OCI-LY3 (cell line): ENCODE measurements around the gene HCK.

Experiments
- H2AFZ ChIP-seq: fragments of 200-600, 300-600 bp; shearing (Covaris generic); 2 replicates; pipeline ENCODE4 v1.6.0; 2014; ENCODE audit warnings: antibody characterized with exemption, low read depth, low read length
- H3K27ac ChIP-seq: fragments of 200-600, 300-600 bp; sonication (generic); 2 replicates; pipeline ENCODE4 v1.5.1; 2014; ENCODE audit warnings: mild to moderate bottlenecking, low read length, moderate library complexity, mixed read lengths
- H3K27me3 ChIP-seq: fragments of 200-600, 300-600 bp; sonication (generic); 2 replicates; pipeline ENCODE4 v1.6.1; 2014; ENCODE audit warnings: low read depth, low read length, mixed read lengths
- H3K36me3 ChIP-seq: fragments of 200-600, 300-600 bp; sonication (generic); replicated peaks from 2 replicates; pipeline ENCODE3; 2014; ENCODE audit warnings: low read depth, low read length, mixed read lengths
- H3K4me1 ChIP-seq: fragments of 300-600, 200-600 bp; sonication (generic); 2 replicates; pipeline ENCODE4 v1.6.1; 2014; ENCODE audit warnings: low read length, mixed read lengths
- H3K4me2 ChIP-seq: fragments of 200-600, 300-600 bp; sonication (generic); 2 replicates; pipeline ENCODE4 v1.6.1; 2014; ENCODE audit warnings: low read length, mixed read lengths
- H3K4me3 ChIP-seq: fragments of 300-600, 200-600 bp; sonication (generic); 2 replicates; pipeline ENCODE4 v1.5.1; 2014; ENCODE audit warnings: antibody characterized with exemption, mild to moderate bottlenecking, low read length, moderate library complexity
- H3K79me2 ChIP-seq: fragments of 300-600, 200-600 bp; shearing (Covaris generic); 2 replicates; pipeline ENCODE4 v1.6.1; 2014; ENCODE audit warnings: mild to moderate bottlenecking, low read length, mixed read lengths
- H3K9ac ChIP-seq: fragments of 300-600, 200-600 bp; shearing (Covaris generic); 2 replicates; pipeline ENCODE4 v1.6.0; 2014; ENCODE audit warnings: mild to moderate bottlenecking, low read length, moderate library complexity
- H3K9me3 ChIP-seq: fragments of 200-600, 300-600 bp; shearing (Covaris generic); 2 replicates; pipeline ENCODE4 v1.6.1; 2014; ENCODE audit warnings: low read length, mixed read lengths; ENCODE audit not compliant: insufficient read depth
- H4K20me1 ChIP-seq: fragments of 200-600, 300-600 bp; sonication (generic); 2 replicates; pipeline ENCODE4 v1.6.1; 2016; ENCODE audit warnings: low read length, mixed read lengths; ENCODE audit not compliant: insufficient read depth
- CTCF ChIP-seq: fragments of 200-600, 300-600 bp; sonication (generic); IDR thresholded peaks from 2 replicates; pipeline ENCODE4 v1.5.1; 2014; ENCODE audit warnings: antibody characterized with exemption, low read length, low read depth
- EZH2phosphoT487 ChIP-seq: fragments of 200-600 bp; shearing (Covaris generic); IDR thresholded peaks from 2 replicates; pipeline ENCODE4 v1.6.1; 2018; ENCODE audit warnings: antibody characterized with exemption, mixed run types, low read depth

Gene HCK

GRCh38 chr20:32052090-32052777 is at the start of gene HCK:
HCK (plus strand) TSS chr20:32052242.
- Histone ChIP-seq H3K79me2 (peaks cover 57% of the 10 kb centered on the region), H3K4me2 (peak within 1 kb of the TSS; percentile 95), H4K20me1 (peaks cover 29% of the 10 kb centered on the region), H3K4me1 (peaks cover 49% of the 10 kb centered on the region), H3K4me3 (peak within 1 kb of the TSS; percentile 94), H3K36me3 (peaks cover 34% of the 10 kb centered on the region), H3K9ac (peak within 1 kb of the TSS; percentile 100), H3K27me3 (no peaks in the 10 kb centered on the region), H3K9me3 (no peaks in the 10 kb centered on the region), H2AFZ (no peak within 1 kb of the TSS), H3K27ac (peak within 1 kb of the TSS; percentile 91)
- peak; percentile 38; the same call in 1 of the 2 replicates for TF ChIP-seq CTCF
- no peak for TF ChIP-seq EZH2phosphoT487

GRCh38 chr20:32003325-32003724 is 48.7 kb upstream of the HCK start:
- Histone ChIP-seq H3K9ac (no peak overlapping the region), H3K4me2 (no peak overlapping the region), H3K4me3 (no peak overlapping the region), H3K4me1 (no peaks in the 10 kb centered on the region), H3K27me3 (peaks cover 14% of the 10 kb centered on the region; the same call in 1 of the 2 replicates), H3K27ac (no peak overlapping the region), H3K79me2 (no peaks in the 10 kb centered on the region), H3K9me3 (no peaks in the 10 kb centered on the region), H2AFZ (no peak overlapping the region), H3K36me3 (no peaks in the 10 kb centered on the region), H4K20me1 (no peaks in the 10 kb centered on the region)
- TF ChIP-seq CTCF (no peak), EZH2phosphoT487 (no peak)

- Histone ChIP-seq H3K36me3 (no peaks in the 10 kb centered on the region), H3K4me1 (no peaks in the 10 kb centered on the region), H3K27ac (no peak overlapping the region), H3K79me2 (no peaks in the 10 kb centered on the region), H4K20me1 (no peaks in the 10 kb centered on the region), H3K4me2 (no peak overlapping the region), H3K9ac (no peak overlapping the region), H3K27me3 (peaks cover 17% of the 10 kb centered on the region; the same call in 1 of the 2 replicates), H3K4me3 (no peak overlapping the region), H3K9me3 (no peaks in the 10 kb centered on the region), H2AFZ (no peak overlapping the region)
- TF ChIP-seq CTCF = no peak
- no peak for TF ChIP-seq EZH2phosphoT487
These were observed 47.1 kb upstream of the HCK start for GRCh38 chr20:32004963-32005362.

- no peak overlapping the region for H3K27ac ChIP-seq
- no peak overlapping the region for H3K4me3 ChIP-seq
- no peaks in the 10 kb centered on the region for H4K20me1 ChIP-seq
- H3K36me3 ChIP-seq = no peaks in the 10 kb centered on the region
- H3K27me3 ChIP-seq = peaks cover 26% of the 10 kb centered on the region
- no peak overlapping the region for H3K9ac ChIP-seq
- no peak overlapping the region for H3K4me2 ChIP-seq
- no peak for TF ChIP-seq CTCF
- TF ChIP-seq EZH2phosphoT487 = no peak
- no peak overlapping the region for H2AFZ ChIP-seq
- H3K9me3 ChIP-seq = no peaks in the 10 kb centered on the region
- no peaks in the 10 kb centered on the region for H3K79me2 ChIP-seq
- no peaks in the 10 kb centered on the region for H3K4me1 ChIP-seq
These were observed 46.0 kb upstream of the HCK start for GRCh38 chr20:32006053-32006452.
